IMR-90 (cell line): ENCODE results near the gene ZNF774. TPM values are rescaled to one million over a fixed set of nuclear protein-coding genes. Genes with fewer than 3 reads are reported as not detected.

Experiments
- ATAC-seq: fragments of 200-7000 bp; cut with Tn5 transposase; 2 replicates; pipeline ENCODE4 v1.9.1; 2020; ENCODE audit warnings: low read depth, mild to moderate bottlenecking, moderate library complexity
- BruUV-seq: library from RNA; stranded (reverse); fragments of 400-500 nt; replicated peaks from 2 replicates; lab custom pipeline; 2021; lab: Mats Ljungman, UMichigan
- CTCF ChIA-PET: fragments of 300-600 bp; formaldehyde crosslinking; extraction: SDS; loops from one replicate; lab custom pipeline; 2021; ENCODE audit warnings: antibody characterized with exemption; lab: Yijun Ruan, JAX
- POLR2A ChIA-PET: fragments of 300-600 bp; sonication (Branson Sonifier 250); formaldehyde crosslinking; loops from one replicate; lab custom pipeline; 2022; ENCODE audit warnings: antibody characterized with exemption; ENCODE audit not compliant: unreplicated experiment; lab: Charles Lee
- DNase-seq: peaks from one replicate; pipeline ENCODE4 v3.0.0; 2013
- H2AFZ ChIP-seq: replicated peaks from 2 replicates; pipeline ENCODE3; 2013; ENCODE audit warnings: low read length, mild to moderate bottlenecking; ENCODE audit not compliant: poor library complexity
- H2AK5ac ChIP-seq: 2 replicates; pipeline ENCODE4 v1.6.1; 2013; ENCODE audit warnings: low read depth, low read length, inconsistent platforms
- H2AK9ac ChIP-seq: replicated peaks from 2 replicates; pipeline ENCODE3; 2013; ENCODE audit warnings: mild to moderate bottlenecking, low read depth, low read length, moderate library complexity; ENCODE audit not compliant: poor library complexity
- H2BK120ac ChIP-seq: 2 replicates; pipeline ENCODE4 v1.6.1; 2013; ENCODE audit warnings: low read depth, low read length, inconsistent platforms
- H2BK15ac ChIP-seq: 3 replicates; pipeline ENCODE4 v1.6.1; 2013; ENCODE audit warnings: low read depth, low read length, inconsistent platforms
- H2BK20ac ChIP-seq: 2 replicates; pipeline ENCODE4 v1.6.1; 2013; ENCODE audit warnings: low read depth, mild to moderate bottlenecking, inconsistent platforms, low read length, moderate library complexity
- H2BK5ac ChIP-seq: 2 replicates; pipeline ENCODE4 v1.6.1; 2013; ENCODE audit warnings: mild to moderate bottlenecking, low read depth, low read length, inconsistent platforms; ENCODE audit not compliant: poor library complexity, severe bottlenecking
- H3K14ac ChIP-seq: replicated peaks from 2 replicates; pipeline ENCODE4 v1.6.1; 2013; ENCODE audit warnings: low read depth, low read length, inconsistent platforms
- H3K18ac ChIP-seq: 2 replicates; pipeline ENCODE4 v1.6.1; 2013; ENCODE audit warnings: low read depth, low read length, control low read depth
- H3K23ac ChIP-seq: 2 replicates; pipeline ENCODE4 v1.6.1; 2013; ENCODE audit warnings: low read depth, low read length, inconsistent platforms
- H3K27ac ChIP-seq: 2 replicates; pipeline ENCODE4 v1.5.1; 2013; ENCODE audit warnings: mild to moderate bottlenecking, control low read depth, low read length; ENCODE audit not compliant: insufficient read depth
- H3K27me3 ChIP-seq: 2 replicates; pipeline ENCODE4 v1.6.1; 2013; ENCODE audit warnings: low read length; ENCODE audit not compliant: control insufficient read depth, insufficient read depth
- H3K36me3 ChIP-seq: 2 replicates; pipeline ENCODE4 v1.6.1; 2013; ENCODE audit warnings: low read length, mixed read lengths; ENCODE audit not compliant: control insufficient read depth, insufficient read depth
- H3K4ac ChIP-seq: 2 replicates; pipeline ENCODE4 v1.6.1; 2013; ENCODE audit warnings: low read depth, low read length, inconsistent platforms
- H3K4me1 ChIP-seq: 2 replicates; pipeline ENCODE4 v1.6.1; 2013; ENCODE audit warnings: low read length, mixed read lengths; ENCODE audit not compliant: control insufficient read depth, insufficient read depth
- H3K4me2 ChIP-seq: 2 replicates; pipeline ENCODE4 v1.6.1; 2013; ENCODE audit warnings: low read depth, mild to moderate bottlenecking, control low read depth, low read length, moderate library complexity
- H3K4me3 ChIP-seq: 2 replicates; pipeline ENCODE4 v1.5.1; 2013; ENCODE audit warnings: low read depth, mild to moderate bottlenecking, control low read depth, low read length, moderate library complexity; ENCODE audit not compliant: insufficient read depth
- H3K56ac ChIP-seq: 2 replicates; pipeline ENCODE4 v1.6.1; 2013; ENCODE audit warnings: low read length, inconsistent platforms; ENCODE audit not compliant: insufficient read depth; ENCODE audit errors: extremely low read depth
- H3K79me1 ChIP-seq, 2 experiments: 2 replicates each; pipeline ENCODE4 v1.6.1; 2013; ENCODE audit warnings: low read length in 2 of 2, inconsistent platforms in 1 of 2, low read depth in 1 of 2
- H3K9ac ChIP-seq: 2 replicates; pipeline ENCODE4 v1.6.1; 2013; ENCODE audit warnings: low read depth, low read length, control low read depth
- H3K9me1 ChIP-seq: 2 replicates; pipeline ENCODE4 v1.6.1; 2013; ENCODE audit warnings: low read length, inconsistent platforms; ENCODE audit not compliant: insufficient read depth
- H3K9me3 ChIP-seq: 2 replicates; pipeline ENCODE4 v1.6.1; 2013; ENCODE audit warnings: low read length; ENCODE audit not compliant: control insufficient read depth, insufficient read depth
- H4K20me1 ChIP-seq: 2 replicates; pipeline ENCODE4 v1.6.1; 2013; ENCODE audit warnings: low read length, inconsistent platforms; ENCODE audit not compliant: insufficient read depth
- H4K5ac ChIP-seq: 2 replicates; pipeline ENCODE4 v1.6.1; 2013; ENCODE audit warnings: mild to moderate bottlenecking, low read depth, low read length, control low read depth
- H4K8ac ChIP-seq, 2 experiments: 2 replicates each; pipeline ENCODE4 v1.6.1; 2013; ENCODE audit warnings: low read depth in 2 of 2, low read length in 2 of 2, control low read depth in 1 of 2, inconsistent platforms in 1 of 2
- H4K91ac ChIP-seq: 2 replicates; pipeline ENCODE4 v1.6.1; 2013; ENCODE audit warnings: low read depth, low read length, inconsistent platforms; ENCODE audit not compliant: insufficient read depth
- BHLHE40 ChIP-seq: fragments of 150-350 bp; IDR thresholded peaks from 2 replicates; pipeline ENCODE4 v1.6.1; 2016; ENCODE audit warnings: mild to moderate bottlenecking, low read depth, low read length
- CEBPB ChIP-seq: IDR thresholded peaks from 2 replicates; pipeline ENCODE4 v1.6.1; 2012; ENCODE audit warnings: low read depth, low read length, improper control_type of control experiment
- CHD1 ChIP-seq: IDR thresholded peaks from 2 replicates; pipeline ENCODE4 v1.6.1; 2012; ENCODE audit warnings: low read depth, low read length, improper control_type of control experiment
- FOS ChIP-seq: fragments of 150-350 bp; IDR thresholded peaks from 2 replicates; pipeline ENCODE4 v1.6.1; 2016; ENCODE audit warnings: low read depth, low read length
- MAFK ChIP-seq: IDR thresholded peaks from 2 replicates; pipeline ENCODE4 v1.6.1; 2012; ENCODE audit warnings: low read depth, low read length, improper control_type of control experiment
- MAZ ChIP-seq: IDR thresholded peaks from 2 replicates; pipeline ENCODE4 v1.6.1; 2012; ENCODE audit warnings: low read depth, mild to moderate bottlenecking, low read length, improper control_type of control experiment, moderate library complexity, borderline replicate concordance
- MXI1 ChIP-seq: IDR thresholded peaks from 2 replicates; pipeline ENCODE4 v1.6.1; 2012; ENCODE audit warnings: low read depth, mild to moderate bottlenecking, low read length, moderate library complexity, borderline replicate concordance
- NFE2L2 ChIP-seq: fragments of 150-350 bp; IDR thresholded peaks from 2 replicates; pipeline ENCODE4 v1.6.1; 2016; ENCODE audit warnings: low read depth, mild to moderate bottlenecking, low read length
- POLR2A ChIP-seq: IDR thresholded peaks from 2 replicates; pipeline ENCODE4 v1.6.1; 2012; ENCODE audit warnings: mild to moderate bottlenecking, low read depth, low read length
- RAD21 ChIP-seq: IDR thresholded peaks from 2 replicates; pipeline ENCODE4 v1.6.1; 2012; ENCODE audit warnings: low read length, improper control_type of control experiment
- RCOR1 ChIP-seq: IDR thresholded peaks from 2 replicates; pipeline ENCODE4 v1.6.1; 2012; ENCODE audit warnings: mild to moderate bottlenecking, low read length, improper control_type of control experiment; ENCODE audit not compliant: insufficient replicate concordance
- RFX5 ChIP-seq: IDR thresholded peaks from 2 replicates; pipeline ENCODE4 v1.8.0; 2012; ENCODE audit warnings: low read depth, mild to moderate bottlenecking, low read length, moderate library complexity
- SMC3 ChIP-seq: fragments of 150-350 bp; IDR thresholded peaks from 2 replicates; pipeline ENCODE4 v1.6.1; 2016; ENCODE audit warnings: low read depth, mild to moderate bottlenecking, antibody characterized with exemption, low read length, moderate library complexity
- USF2 ChIP-seq: fragments of 150-350 bp; IDR thresholded peaks from 2 replicates; pipeline ENCODE4 v1.6.1; 2017; ENCODE audit warnings: mild to moderate bottlenecking, antibody characterized with exemption, low read length, low read depth
- WGBS, 2 experiments: methylation state at CpG; one replicate each; pipeline versions ENCODE4 v1.1.5 to v1.1.7; 2013; ENCODE audit warnings: missing lambda C conversion rate in 2 of 2; ENCODE audit not compliant: insufficient read length in 1 of 2; ENCODE audit errors: extremely low coverage in 2 of 2; 5-methylcytosine and 5-hydroxymethylcytosine counted together
- dilution Hi-C: fragments of 300-500 bp; cut with HindIII; formaldehyde crosslinking; loops from one replicate; pipeline ENCODE4 v1.14.3; 2018; ENCODE audit warnings: low sequenced_read_pairs; ENCODE audit not compliant: unreplicated experiment
- in situ Hi-C: fragments of 300-500 bp; cut with MboI; formaldehyde crosslinking; loops from 3 replicates; pipeline ENCODE4 v1.14.3; 2019; ENCODE audit warnings: low sequenced_read_pairs, inconsistent platforms, mixed read lengths
- intact Hi-C: fragments of 100-400 bp; cut with micrococcal nuclease; formaldehyde crosslinking; loops from 2 replicates; pipeline ENCODE4 v1.10.0; 2022
- polyA plus RNA-seq, 3 experiments: library from polyadenylated mRNA; depleted of rRNA; stranded (reverse); fragments of >200 nt; gene quantifications; 2 replicates each; pipeline ENCODE4 v1.2.3, GENCODE V29; 2012; ENCODE audit warnings: low replicate concordance in 1 of 3
- total RNA-seq: library from RNA; depleted of rRNA; stranded (reverse); fragments of >200 nt; gene quantifications from 2 replicates; pipeline ENCODE4 v1.2.3, GENCODE V29; 2012
- TF ChIP-seq, protein P1 (sequence below): fragments of 150-350 bp; IDR thresholded peaks from 2 replicates; pipeline ENCODE4 v1.6.1; 2016; ENCODE audit warnings: low read depth, mild to moderate bottlenecking, low read length, moderate library complexity, borderline replicate concordance
- TF ChIP-seq, protein P2 (sequence below): conservative IDR thresholded peaks from 2 replicates; pipeline ENCODE4 v1.5.1; 2012; ENCODE audit warnings: mild to moderate bottlenecking, low read depth, low read length, improper control_type of control experiment

The ZNF774 gene
- total and polyA plus RNA-seq, 2 of the 4 experiments (the other 2 are of a cell fraction) = 0.91 to 1.1 TPM

DNA sequence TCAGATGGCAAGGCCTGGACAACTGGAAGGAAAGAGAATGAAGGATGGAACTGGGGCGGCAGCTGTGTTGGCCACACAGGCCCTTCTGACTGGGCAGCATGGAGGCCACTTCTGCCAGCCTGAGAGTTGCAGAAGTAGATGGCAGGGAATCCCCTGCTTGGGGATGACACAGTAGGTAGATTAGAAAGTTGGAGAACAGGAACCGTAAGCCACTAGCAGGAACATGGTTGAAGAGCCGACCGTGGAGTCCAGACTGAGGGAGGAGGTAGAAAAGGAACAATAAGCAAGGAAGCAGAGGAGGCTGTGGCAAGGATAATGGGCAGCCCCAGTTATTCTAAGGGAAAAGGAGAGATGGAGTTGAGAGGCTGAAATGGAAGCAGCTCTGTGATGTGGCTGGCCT, 26.4 kb upstream of the ZNF774 start:
- Histone ChIP-seq H2BK15ac (no peak overlapping the region), H2AK9ac (peak overlapping the region; percentile 25), H3K9me3 (no peaks in the 10 kb centered on the region), H2AFZ (no peak overlapping the region), H3K4ac (no peak overlapping the region), H3K9me1 (no peaks in the 10 kb centered on the region), H3K27ac (no peak overlapping the region), H4K8ac (no peak overlapping the region), H3K23ac (no peak overlapping the region), H3K4me1 (0 out of 2 replicates have a peak, but pooled peaks cover 1% of the 10 kb centered on the region), H3K18ac (no peak overlapping the region), H4K20me1 (no peaks in the 10 kb centered on the region), H3K4me2 (no peak overlapping the region), H4K5ac (no peak overlapping the region), H3K4me3 (no peak overlapping the region), H3K27me3 (no peaks in the 10 kb centered on the region), H3K9ac (no peak overlapping the region), H2BK5ac (no peak overlapping the region), H3K56ac (no peak overlapping the region), H2BK20ac (no peak overlapping the region), H3K36me3 (no peaks in the 10 kb centered on the region), H3K14ac (no peak overlapping the region), H4K91ac (no peak overlapping the region), H2BK120ac (no peak overlapping the region), H2AK5ac (no peak overlapping the region), H3K79me1 (no peaks in the 10 kb centered on the region)
- CTCF ChIA-PET = no interaction called here
- intact Hi-C loops (loop anchor here (10.0 kb wide), 1 partner anchor 289 kb away; no protein-coding TSS in a partner anchor), in situ Hi-C loops (no loop called here), dilution Hi-C loops (no loop called here)
- DNase-seq = no peak
- BruUV-seq = no TSS peak
- WGBS, 2 experiments = 94% methylated on average over 4 of the region's 4 CpGs; no CpG with 5 or more reads in 1 of the 2 experiments
- TF ChIP-seq, protein P1, sequence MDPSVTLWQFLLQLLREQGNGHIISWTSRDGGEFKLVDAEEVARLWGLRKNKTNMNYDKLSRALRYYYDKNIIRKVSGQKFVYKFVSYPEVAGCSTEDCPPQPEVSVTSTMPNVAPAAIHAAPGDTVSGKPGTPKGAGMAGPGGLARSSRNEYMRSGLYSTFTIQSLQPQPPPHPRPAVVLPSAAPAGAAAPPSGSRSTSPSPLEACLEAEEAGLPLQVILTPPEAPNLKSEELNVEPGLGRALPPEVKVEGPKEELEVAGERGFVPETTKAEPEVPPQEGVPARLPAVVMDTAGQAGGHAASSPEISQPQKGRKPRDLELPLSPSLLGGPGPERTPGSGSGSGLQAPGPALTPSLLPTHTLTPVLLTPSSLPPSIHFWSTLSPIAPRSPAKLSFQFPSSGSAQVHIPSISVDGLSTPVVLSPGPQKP = no peak
- TF ChIP-seq BHLHE40 (no peak), CEBPB (no peak), MXI1 (no peak), RCOR1 (no peak), MAZ (no peak), RFX5 (no peak), MAFK (no peak), NFE2L2 (no peak), FOS (no peak), USF2 (no peak), RAD21 (no peak), POLR2A (no peak), CHD1 (no peak), SMC3 (no peak)
- TF ChIP-seq, protein P2, sequence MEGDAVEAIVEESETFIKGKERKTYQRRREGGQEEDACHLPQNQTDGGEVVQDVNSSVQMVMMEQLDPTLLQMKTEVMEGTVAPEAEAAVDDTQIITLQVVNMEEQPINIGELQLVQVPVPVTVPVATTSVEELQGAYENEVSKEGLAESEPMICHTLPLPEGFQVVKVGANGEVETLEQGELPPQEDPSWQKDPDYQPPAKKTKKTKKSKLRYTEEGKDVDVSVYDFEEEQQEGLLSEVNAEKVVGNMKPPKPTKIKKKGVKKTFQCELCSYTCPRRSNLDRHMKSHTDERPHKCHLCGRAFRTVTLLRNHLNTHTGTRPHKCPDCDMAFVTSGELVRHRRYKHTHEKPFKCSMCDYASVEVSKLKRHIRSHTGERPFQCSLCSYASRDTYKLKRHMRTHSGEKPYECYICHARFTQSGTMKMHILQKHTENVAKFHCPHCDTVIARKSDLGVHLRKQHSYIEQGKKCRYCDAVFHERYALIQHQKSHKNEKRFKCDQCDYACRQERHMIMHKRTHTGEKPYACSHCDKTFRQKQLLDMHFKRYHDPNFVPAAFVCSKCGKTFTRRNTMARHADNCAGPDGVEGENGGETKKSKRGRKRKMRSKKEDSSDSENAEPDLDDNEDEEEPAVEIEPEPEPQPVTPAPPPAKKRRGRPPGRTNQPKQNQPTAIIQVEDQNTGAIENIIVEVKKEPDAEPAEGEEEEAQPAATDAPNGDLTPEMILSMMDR = no peak
- no peak for ATAC-seq
- POLR2A ChIA-PET = no interaction called here
